SK-N-SH treated with all-trans-retinoic acid at 6 μM for 48 hours (cell line): ENCODE data around the gene MAGI3.
A peak's percentile ranks its signal among the peaks of the same experiment; 100 is the strongest.
"Not testable (repeated sequence)": the region's sequence is repeated elsewhere in the genome, so short reads cannot be mapped to it uniquely, and the experiment has no call there.

Source experiments
- ATAC-seq: fragments of 200-7000 bp; cut with Tn5 transposase; 3 replicates; pipeline ENCODE4 v1.9.1; 2020; ENCODE audit warnings: mild to moderate bottlenecking, moderate library complexity
- ARNTL ChIP-seq: fragments of 450-650 bp; formaldehyde crosslinking; IDR thresholded peaks from 2 replicates; pipeline ENCODE4 v1.5.0; 2020; ENCODE audit warnings: low read depth, mild to moderate bottlenecking, moderate library complexity, borderline replicate concordance
- CREB5 ChIP-seq: fragments of 250-450 bp; sonication (Bioruptor Pico); IDR thresholded peaks from 2 replicates; pipeline ENCODE4 v1.5.1; 2020; ENCODE audit warnings: low read depth, mild to moderate bottlenecking, moderate library complexity
- CSDC2 ChIP-seq: fragments of 250-450 bp; sonication (Bioruptor Pico); IDR thresholded peaks from 2 replicates; pipeline ENCODE4 v1.5.0; 2020; ENCODE audit warnings: mild to moderate bottlenecking, moderate library complexity
- CSRNP3 ChIP-seq: fragments of 250-450 bp; sonication (Bioruptor Pico); IDR thresholded peaks from 2 replicates; pipeline ENCODE4 v1.5.1; 2021; ENCODE audit warnings: mild to moderate bottlenecking, moderate library complexity
- ESRRG ChIP-seq: fragments of 250-450 bp; sonication (Bioruptor Pico); IDR thresholded peaks from 2 replicates; pipeline ENCODE4 v1.6.1; 2021; ENCODE audit warnings: mild to moderate bottlenecking
- GLIS3 ChIP-seq: fragments of 250-450 bp; sonication (Bioruptor Pico); IDR thresholded peaks from 2 replicates; pipeline ENCODE4 v1.5.0; 2020; ENCODE audit warnings: mild to moderate bottlenecking, moderate library complexity
- ISL1 ChIP-seq: fragments of 250-450 bp; sonication (Bioruptor Pico); IDR thresholded peaks from 2 replicates; pipeline ENCODE4 v2.1.2; 2022; ENCODE audit warnings: mild to moderate bottlenecking, moderate library complexity
- OSR1 ChIP-seq: fragments of 250-450 bp; sonication (Bioruptor Pico); IDR thresholded peaks from 2 replicates; pipeline ENCODE4 v1.8.0; 2022; ENCODE audit warnings: moderate library complexity, mild to moderate bottlenecking, inconsistent platforms
- PATZ1 ChIP-seq: fragments of 250-450 bp; sonication (Bioruptor Pico); IDR thresholded peaks from 2 replicates; pipeline ENCODE4 v1.8.0; 2020; ENCODE audit warnings: mild to moderate bottlenecking, moderate library complexity, borderline replicate concordance
- POU6F1 ChIP-seq: fragments of 250-450 bp; sonication (Bioruptor Pico); IDR thresholded peaks from 2 replicates; pipeline ENCODE4 v1.8.0; 2021; ENCODE audit warnings: low read depth, mild to moderate bottlenecking, moderate library complexity, borderline replicate concordance
- PPARA ChIP-seq: fragments of 250-450 bp; sonication (Bioruptor Pico); IDR thresholded peaks from 2 replicates; pipeline ENCODE4 v1.5.0; 2020; ENCODE audit warnings: mild to moderate bottlenecking, borderline replicate concordance
- RARB ChIP-seq: fragments of 250-450 bp; sonication (Bioruptor Pico); IDR thresholded peaks from 2 replicates; pipeline ENCODE4 v1.8.0; 2021; ENCODE audit warnings: mild to moderate bottlenecking, moderate library complexity
- SNAI2 ChIP-seq: fragments of 250-450 bp; sonication (Bioruptor Pico); IDR thresholded peaks from 2 replicates; pipeline ENCODE4 v1.5.0; 2020; ENCODE audit warnings: mild to moderate bottlenecking, moderate library complexity
- TCF4 ChIP-seq: fragments of 250-450 bp; sonication (Bioruptor Pico); IDR thresholded peaks from 2 replicates; pipeline ENCODE4 v1.8.0; 2021; ENCODE audit warnings: mild to moderate bottlenecking, moderate library complexity, borderline replicate concordance
- TOX ChIP-seq: fragments of 250-450 bp; sonication (Bioruptor Pico); IDR thresholded peaks from 2 replicates; pipeline ENCODE4 v1.8.0; 2021; ENCODE audit warnings: mild to moderate bottlenecking, moderate library complexity, borderline replicate concordance
- TSHZ2 ChIP-seq: fragments of 250-450 bp; sonication (Bioruptor Pico); IDR thresholded peaks from 2 replicates; pipeline ENCODE4 v1.5.0; 2020; ENCODE audit warnings: mild to moderate bottlenecking, moderate library complexity
- ZFP3 ChIP-seq: fragments of 250-450 bp; sonication (Bioruptor Pico); IDR thresholded peaks from 2 replicates; pipeline ENCODE4 v1.5.0; 2020; ENCODE audit warnings: mild to moderate bottlenecking, moderate library complexity
- ZNF70 ChIP-seq: fragments of 450-650 bp; formaldehyde crosslinking; IDR thresholded peaks from 2 replicates; pipeline ENCODE4 v1.5.0; 2020; ENCODE audit warnings: mild to moderate bottlenecking, moderate library complexity
- ZNF8 ChIP-seq: fragments of 450-650 bp; formaldehyde crosslinking; IDR thresholded peaks from 2 replicates; pipeline ENCODE4 v1.5.0; 2020; ENCODE audit warnings: mild to moderate bottlenecking, moderate library complexity

MAGI3 gene

GRCh38 chr1:113593550-113594297 is 203.4 kb downstream of the MAGI3 start:
- peak; percentile 92 for ATAC-seq
- TF ChIP-seq RARB (CRISPR knock-in tag) (no peak), TOX (CRISPR knock-in tag) (no peak), POU6F1 (CRISPR knock-in tag) (no peak), ESRRG (CRISPR knock-in tag) (no peak), TCF4 (CRISPR knock-in tag) (no peak), SNAI2 (CRISPR knock-in tag) (no peak), ZFP3 (no peak), PATZ1 (CRISPR knock-in tag) (no peak), ARNTL (no peak), GLIS3 (no peak), OSR1 (CRISPR knock-in tag) (no peak)

GRCh38 chr1:113604466-113604865 is 214.2 kb downstream of the MAGI3 start:
- ATAC-seq: not testable (repeated sequence)
- peak; percentile 93 for TF ChIP-seq ZNF8 (CRISPR knock-in tag)

- ATAC-seq: peak; percentile 87
- TF ChIP-seq TOX (CRISPR knock-in tag) (peak; percentile 79; the same call in 1 of the 2 replicates), ISL1 (CRISPR knock-in tag) (peak; percentile 63), PATZ1 (CRISPR knock-in tag) (0 out of 2 replicates have a peak, but pooled peaks have one; percentile 28), ZNF8 (CRISPR knock-in tag) (no peak), OSR1 (CRISPR knock-in tag) (no peak), ARNTL (no peak)
These were observed 214.8 kb downstream of the MAGI3 start for GRCh38 chr1:113605146-113605545.

- ATAC-seq: no peak
- TF ChIP-seq PPARA (CRISPR knock-in tag) (no peak), TCF4 (CRISPR knock-in tag) (no peak), TSHZ2 (no peak), PATZ1 (CRISPR knock-in tag) (no peak), ZNF8 (CRISPR knock-in tag) (no peak), RARB (CRISPR knock-in tag) (no peak), ESRRG (CRISPR knock-in tag) (no peak), SNAI2 (CRISPR knock-in tag) (no peak), CSDC2 (no peak), CSRNP3 (CRISPR knock-in tag) (no peak), TOX (CRISPR knock-in tag) (no peak), CREB5 (no peak), POU6F1 (CRISPR knock-in tag) (no peak), ISL1 (CRISPR knock-in tag) (no peak), ZNF70 (CRISPR knock-in tag) (no peak)
These were observed 218.1 kb downstream of the MAGI3 start for GRCh38 chr1:113608399-113608798.
